ENCODE data around the gene TES. TPM values are rescaled to one million over a fixed set of nuclear protein-coding genes. Genes with fewer than 3 reads are reported as not detected.

Gene TES
- total and polyA plus RNA-seq, 4 experiments from 2014 or later = 109 to 248 (median 154) TPM

- POLR2A ChIA-PET (ENCODE audit: partially characterized antibody) = no interaction called here
- no peak overlapping the region for H3K4me3 Mint-ChIP-seq
- no peaks in the 10 kb centered on the region for H3K4me1 Mint-ChIP-seq
- H3K4me1 ChIP-seq (ENCODE audit: insufficient read depth, low read length) = no peaks in the 10 kb centered on the region
- no peaks in the 10 kb centered on the region for H3K36me3 ChIP-seq (ENCODE audit: insufficient read depth, low read length)
- no peak for DNase-seq
- peaks cover 0 to 13% (median 8%) of the 10 kb centered on the region in 8 donors for H3K9me3 Mint-ChIP-seq
- no peak overlapping the region for H3K4me3 ChIP-seq (ENCODE audit: low read length in 2 of 2)
- intact Hi-C loops (cut with micrococcal nuclease) = no loop called here
- CTCF ChIA-PET (ENCODE audit: partially characterized antibody) = no interaction called here
- H3K36me3 Mint-ChIP-seq = no peaks in the 10 kb centered on the region
- no peak overlapping the region for H3K27ac ChIP-seq (ENCODE audit: low read depth, low read length)
- no peak overlapping the region for H3K27ac Mint-ChIP-seq
- peaks cover 3 to 10% of the 10 kb centered on the region in 2 donors for H3K27me3 Mint-ChIP-seq
- H3K9me3 ChIP-seq (ENCODE audit: control insufficient read depth in 1 of 2, low read length in 2 of 2) = no peaks in the 10 kb centered on the region
- H3K27me3 ChIP-seq (ENCODE audit: insufficient read depth, low read length) = no peaks in the 10 kb centered on the region
These were observed 88.2 kb downstream of the TES start for GRCh38 chr7:116298576-116298975.

DNA sequence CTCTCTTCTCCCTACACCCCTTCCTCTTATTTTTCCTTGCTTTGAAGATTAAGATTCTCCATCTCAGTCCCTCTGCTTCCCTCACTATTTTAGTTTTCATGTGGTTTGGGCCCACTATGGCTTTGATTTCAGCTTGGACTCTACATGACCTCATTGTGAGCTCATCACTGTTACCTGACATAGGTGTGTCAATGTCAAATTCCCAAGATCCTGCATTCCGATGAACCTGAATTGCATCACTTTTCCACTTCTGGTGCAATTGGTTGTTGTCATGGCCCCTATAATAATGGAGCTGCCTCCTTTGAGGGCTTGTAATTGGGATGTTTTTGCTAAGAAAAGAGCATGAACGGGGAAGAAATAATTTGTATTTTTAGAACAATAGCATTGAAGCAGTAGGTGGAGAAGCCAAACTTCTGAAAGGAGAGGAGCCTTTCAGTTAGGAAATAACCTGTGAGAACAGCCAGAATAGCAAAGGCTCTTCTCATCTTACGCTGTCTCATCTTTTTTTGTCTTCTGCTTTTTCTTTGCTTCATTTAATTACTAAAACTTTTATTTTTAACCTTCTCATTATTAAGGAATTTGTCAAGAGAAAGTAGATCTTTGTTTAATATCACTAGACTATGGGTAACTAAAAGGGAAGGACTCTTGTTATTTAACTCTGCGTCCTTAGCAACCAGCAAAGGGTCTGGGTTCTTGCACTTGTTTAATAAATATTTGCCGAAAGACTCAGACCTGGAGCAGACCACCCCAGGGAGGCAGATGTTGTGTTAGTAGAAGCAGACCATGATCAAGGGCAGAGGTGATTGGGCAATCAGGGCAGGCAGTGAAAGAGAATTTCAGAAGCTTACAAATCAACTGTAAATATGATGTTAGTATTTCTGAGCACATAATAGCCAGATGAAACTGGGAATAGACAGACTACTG lies 95.4 kb downstream of the TES start:
- DNase-seq = no peak
- no peaks in the 10 kb centered on the region for H3K4me1 ChIP-seq (ENCODE audit: insufficient read depth, low read length)
- no peaks in the 10 kb centered on the region for H3K9me3 ChIP-seq (ENCODE audit: control insufficient read depth in 1 of 2, low read length in 2 of 2)
- Mint-ChIP-seq H3K27ac (no peak overlapping the region), H3K9me3 (no peaks in the 10 kb centered on the region), H3K27me3 (peaks cover 9 to 11% of the 10 kb centered on the region in 2 donors), H3K4me1 (no peaks in the 10 kb centered on the region), H3K4me3 (no peak overlapping the region), H3K36me3 (no peaks in the 10 kb centered on the region)
- no peak overlapping the region for H3K27ac ChIP-seq (ENCODE audit: low read depth, low read length)
- ChIA-PET CTCF (ENCODE audit: partially characterized antibody) (no interaction called here), POLR2A (ENCODE audit: partially characterized antibody) (no interaction called here)
- H3K36me3 ChIP-seq (ENCODE audit: insufficient read depth, low read length) = no peaks in the 10 kb centered on the region
- no peaks in the 10 kb centered on the region for H3K27me3 ChIP-seq (ENCODE audit: insufficient read depth, low read length)
- intact Hi-C loops (cut with micrococcal nuclease) = no loop called here
- H3K4me3 ChIP-seq (ENCODE audit: low read length in 2 of 2) = no peak overlapping the region

GRCh38 chr7:116306409-116307048 lies 96.2 kb downstream of the TES start:
- DNase-seq = no peak
- intact Hi-C loops (cut with micrococcal nuclease) = no loop called here
- Histone ChIP-seq H3K4me1 (ENCODE audit: insufficient read depth, low read length) (no peaks in the 10 kb centered on the region), H3K27me3 (ENCODE audit: insufficient read depth, low read length) (no peaks in the 10 kb centered on the region), H3K36me3 (ENCODE audit: insufficient read depth, low read length) (no peaks in the 10 kb centered on the region), H3K27ac (ENCODE audit: low read depth, low read length) (no peak overlapping the region), H3K9me3 (ENCODE audit: control insufficient read depth in 1 of 2, low read length in 2 of 2) (no peaks in the 10 kb centered on the region), H3K4me3 (ENCODE audit: low read length in 2 of 2) (no peak overlapping the region)
- ChIA-PET CTCF (ENCODE audit: partially characterized antibody) (no interaction called here), POLR2A (ENCODE audit: partially characterized antibody) (no interaction called here)
- Mint-ChIP-seq H3K27ac (no peak overlapping the region), H3K4me1 (no peaks in the 10 kb centered on the region), H3K36me3 (no peaks in the 10 kb centered on the region), H3K4me3 (no peak overlapping the region), H3K9me3 (no peaks in the 10 kb centered on the region), H3K27me3 (peaks cover 9 to 11% of the 10 kb centered on the region in 2 donors)

- H3K9me3 ChIP-seq (ENCODE audit: control insufficient read depth in 1 of 2, low read length in 2 of 2) = no peaks in the 10 kb centered on the region
- no peak overlapping the region for H3K4me3 ChIP-seq (ENCODE audit: low read length in 2 of 2)
- intact Hi-C loops (cut with micrococcal nuclease) = no loop called here
- no peaks in the 10 kb centered on the region for H3K9me3 Mint-ChIP-seq
- peaks cover 4 to 11% of the 10 kb centered on the region in 2 donors for H3K27me3 Mint-ChIP-seq
- no peaks in the 10 kb centered on the region for H3K36me3 Mint-ChIP-seq
- no peaks in the 10 kb centered on the region for H3K4me1 ChIP-seq (ENCODE audit: insufficient read depth, low read length)
- ChIA-PET CTCF (ENCODE audit: partially characterized antibody) (no interaction called here), POLR2A (ENCODE audit: partially characterized antibody) (no interaction called here)
- H3K4me1 Mint-ChIP-seq = no peaks in the 10 kb centered on the region
- no peak for DNase-seq
- H3K27me3 ChIP-seq (ENCODE audit: insufficient read depth, low read length) = no peaks in the 10 kb centered on the region
- H3K4me3 Mint-ChIP-seq = no peak overlapping the region
- no peak overlapping the region for H3K27ac ChIP-seq (ENCODE audit: low read depth, low read length)
- no peak overlapping the region for H3K27ac Mint-ChIP-seq
- no peaks in the 10 kb centered on the region for H3K36me3 ChIP-seq (ENCODE audit: insufficient read depth, low read length)
These were observed 96.9 kb downstream of the TES start for GRCh38 chr7:116307253-116307652.

Other genes starting within 250 kb of the TES start
- 1 to 10 TPM in 1 of 2 experiments, under 1 TPM in 1; 0.70 to 1.2 TPM for gene TFEC, start 179.8 kb upstream of the TES start, total RNA-seq
- gene TFEC, start 179.8 kb upstream of the TES start, polyA plus RNA-seq = under 1 TPM in 1 of 2 donors, not detected in 1; 0.20 TPM

Measured in CD4-positive, alpha-beta memory T cell (primary cell).